ENCODE data around the gene TNXB. TPM values are rescaled to one million over a fixed set of nuclear protein-coding genes. Genes with fewer than 3 reads are reported as not detected.

The TNXB gene
- total and polyA plus RNA-seq, 2 experiments from 2014 or later: 2.0 to 6.0 TPM

GRCh38 chr6:32107406-32107805 is 1.7 kb downstream of the TNXB start:
- H3K36me3 Mint-ChIP-seq (ENCODE audit: low read depth): no peaks in the 10 kb centered on the region
- no peak for DNase-seq (ENCODE audit: low spot score)
- peaks cover 8% of the 10 kb centered on the region; the same call in 1 of the 2 replicates for H3K27me3 ChIP-seq (ENCODE audit: insufficient read depth)
- no peak overlapping the region for H3K27ac Mint-ChIP-seq
- ATAC-seq: no peak
- no peaks in the 10 kb centered on the region for H3K36me3 ChIP-seq (ENCODE audit: insufficient read depth)
- no peaks in the 10 kb centered on the region; the same call in none of the 2 replicates for H4K20me1 ChIP-seq (replicated peaks; ENCODE audit: insufficient read depth)
- H3K9me2 ChIP-seq (ENCODE audit: insufficient read depth): no peaks in the 10 kb centered on the region; the same call in 1 of the 2 replicates
- peak overlapping the region; percentile 68; the same call in 1 of the 2 replicates for H3K4me2 ChIP-seq
- peaks cover 19% of the 10 kb centered on the region for H3K27me3 Mint-ChIP-seq (ENCODE audit: insufficient read depth, low read depth, poor library complexity)
- peaks cover 2% of the 10 kb centered on the region; the same call in 1 of the 3 replicates for H3K9me3 Mint-ChIP-seq
- peaks cover 21% of the 10 kb centered on the region for H3K4me1 Mint-ChIP-seq
- H2AFZ ChIP-seq: no peak overlapping the region
- no peaks in the 10 kb centered on the region for H3K79me2 ChIP-seq (replicated peaks; ENCODE audit: insufficient read depth)
- H3F3A ChIP-seq (replicated peaks; ENCODE audit: low read depth): no peaks in the 10 kb centered on the region
- H3K27ac ChIP-seq (ENCODE audit: low read depth): no peak overlapping the region
- no peak overlapping the region for H3K4me3 ChIP-seq
- TF ChIP-seq JUNB (IDR thresholded peaks at IDR 0.05; ENCODE audit: unreplicated experiment): no peak
- TF ChIP-seq CREB1 (CRISPR knock-in tag; IDR thresholded peaks at IDR 0.05; ENCODE audit: low read depth): no peak
- TF ChIP-seq CTCF (conservative IDR thresholded peaks at IDR 0.05; ENCODE audit: low read depth in 2 of 2): no peak
- no peak for TF ChIP-seq ETS1 (IDR thresholded peaks at IDR 0.05)
- no peak for TF ChIP-seq EZH2phosphoT487 (IDR thresholded peaks at IDR 0.05; ENCODE audit: unreplicated experiment)
- TF ChIP-seq REST (IDR thresholded peaks at IDR 0.05; ENCODE audit: unreplicated experiment): no peak
- no peak for TF ChIP-seq ZNF114 (CRISPR knock-in tag; IDR thresholded peaks at IDR 0.05)
- no peak for TF ChIP-seq NANOG (IDR thresholded peaks at IDR 0.05; ENCODE audit: borderline replicate concordance)
- no peak for TF ChIP-seq STAT1 (IDR thresholded peaks at IDR 0.05; ENCODE audit: unreplicated experiment)
- no peak for TF ChIP-seq EZH2 (IDR thresholded peaks at IDR 0.05; ENCODE audit: low read depth, unreplicated experiment)
- TF ChIP-seq ZNF331 (CRISPR knock-in tag; IDR thresholded peaks at IDR 0.05; ENCODE audit: low read depth): no peak
- TF ChIP-seq POLR2AphosphoS5 (IDR thresholded peaks at IDR 0.05; ENCODE audit: low read depth): no peak
- no peak for TF ChIP-seq ZNF462 (CRISPR knock-in tag; IDR thresholded peaks at IDR 0.05)
- H3K4me3 Mint-ChIP-seq: no peak overlapping the region
- peaks cover 13% of the 10 kb centered on the region; the same call in 1 of the 2 replicates for H3K4me1 ChIP-seq (ENCODE audit: insufficient read depth)
